HL-60 (cell line): Measurements from ENCODE around the gene PHF21B.

Source experiments
- CTCF ChIP-seq: IDR thresholded peaks from one replicate; pipeline ENCODE4 v1.5.1; 2011; ENCODE audit warnings: low read length, control low read depth, inconsistent platforms; ENCODE audit not compliant: insufficient read depth
- GABPA ChIP-seq: IDR thresholded peaks from 2 replicates; pipeline ENCODE4 v1.6.1; 2012; ENCODE audit warnings: low read depth
- POLR2AphosphoS5 ChIP-seq: IDR thresholded peaks from 2 replicates; pipeline ENCODE4 v1.6.1; 2012; ENCODE audit warnings: low read depth
- REST ChIP-seq: IDR thresholded peaks from 2 replicates; pipeline ENCODE4 v1.6.1; 2012; ENCODE audit warnings: low read depth; ENCODE audit not compliant: insufficient replicate concordance

DNA sequence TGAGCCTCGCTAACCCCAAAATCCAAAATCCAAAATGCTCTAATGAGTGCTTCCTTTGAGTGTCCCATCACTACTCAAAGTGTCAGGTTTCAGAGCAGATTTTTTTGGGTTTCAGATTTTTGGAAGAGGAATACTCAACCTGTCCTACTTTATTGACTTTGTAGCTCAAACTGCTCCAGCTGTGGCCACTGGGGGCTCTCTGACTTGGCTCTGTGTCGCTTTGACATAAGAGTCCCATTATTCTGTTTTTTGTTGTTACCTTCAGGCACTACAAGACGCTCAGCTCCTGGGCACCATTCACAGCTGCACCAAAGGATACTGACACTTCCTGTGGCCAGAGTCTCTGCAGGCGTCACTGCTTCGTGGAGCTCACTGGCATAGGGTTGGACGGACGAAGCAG lies 41.1 kb downstream of the PHF21B start:
- TF ChIP-seq CTCF: no peak
- TF ChIP-seq GABPA: no peak
- TF ChIP-seq REST: no peak
- TF ChIP-seq POLR2AphosphoS5: no peak
